Measurements from ENCODE around the gene ASF1A. TPM values are rescaled to one million over a fixed set of nuclear protein-coding genes. Genes with fewer than 3 reads are reported as not detected.

Gene ASF1A
- total and polyA plus RNA-seq, 11 donors = 9.8 to 28.9 (median 22.1) TPM

- H3K27ac ChIP-seq = peak overlapping the region in 9 of 12 donors; percentile 88 to 98 (median 93)
- intact Hi-C loops (cut with DNase I) = loop anchor here in 5 of 10 donors (2.0 to 5.0 kb wide), 2 partner anchors 37 to 39 kb away; partner anchors contain the start of gene ASF1A (in 3 of the 5)
- H3K4me3 ChIP-seq = peak overlapping the region; percentile 64 to 98 (median 81)
- no peaks in the 10 kb centered on the region for H3K9me3 ChIP-seq
- WGBS, 4 donors = 27 to 29% (median 28%) methylated on average over 8 of the region's 8 CpGs
- no peak for TF ChIP-seq CTCF (IDR thresholded peaks at IDR 0.05)
- TF ChIP-seq POLR2A (IDR thresholded peaks at IDR 0.05) = no peak
- DNase-seq (no peak), ATAC-seq (no peak)
- H3K36me3 ChIP-seq = peaks cover 0 to 41% (median 30%) of the 10 kb centered on the region in 9 donors
- H3K27me3 ChIP-seq = no peaks in the 10 kb centered on the region
- peaks cover 0 to 21% (median 6%) of the 10 kb centered on the region in 12 donors for H3K4me1 ChIP-seq
Measured at GRCh38 chr6:118933855-118934460, 40.0 kb downstream of the ASF1A start.

- TF ChIP-seq POLR2A (IDR thresholded peaks at IDR 0.05) = peak in 1 of 2 donors; percentile 81
- no peak for TF ChIP-seq CTCF (IDR thresholded peaks at IDR 0.05)
- H3K27ac ChIP-seq = peak within 1 kb of the TSS; percentile 86 to 98 (median 93)
- no peaks in the 10 kb centered on the region for H3K9me3 ChIP-seq
- H3K4me1 ChIP-seq = peaks cover 0 to 21% (median 6%) of the 10 kb centered on the region in 12 donors
- DNase-seq = peak; percentile 94 to 95 (median 95)
- H3K36me3 ChIP-seq = peaks cover 0 to 33% (median 23%) of the 10 kb centered on the region in 9 donors
- 0% methylated on average over 61 to 95 of the region's 95 CpGs for WGBS, 4 donors
- H3K4me3 ChIP-seq = peak within 1 kb of the TSS; percentile 64 to 98 (median 81)
- no peaks in the 10 kb centered on the region for H3K27me3 ChIP-seq
- intact Hi-C loops (cut with DNase I) = loop anchor here in 6 of 10 donors (2.0 to 5.0 kb wide), 3 partner anchors 37 to 42 kb away; partner anchors contain the start of gene ASF1A (in 4 of the 6)
- peak; percentile 93 to 99 (median 98) for ATAC-seq
Measured at GRCh38 chr6:118934461-118935330, 40.7 kb downstream of the ASF1A start, which contains the start of gene MCM9. Gene MCM9, minus strand, starts transcription at chr6:118935159. Its CDS starts 3,436 bp downstream, at chr6:118931723.

- Histone ChIP-seq H3K27ac (peak overlapping the region; percentile 86 to 98 (median 93)), H3K27me3 (no peaks in the 10 kb centered on the region), H3K36me3 (peaks cover 0 to 28% (median 21%) of the 10 kb centered on the region in 9 donors), H3K4me3 (peak overlapping the region; percentile 64 to 98 (median 81)), H3K9me3 (no peaks in the 10 kb centered on the region), H3K4me1 (peaks cover 0 to 26% (median 6%) of the 10 kb centered on the region in 12 donors)
- WGBS, 4 donors = 0 to 22% (median 14%) methylated on average over 1 of the region's 1 CpG
- no peak for ATAC-seq
- intact Hi-C loops (cut with DNase I) = loop anchor here in 4 of 10 donors (2.0 to 5.0 kb wide), 2 partner anchors 40 to 43 kb away; partner anchors contain the start of gene ASF1A (in 4 of the 4)
- TF ChIP-seq POLR2A (IDR thresholded peaks at IDR 0.05) = no peak
- TF ChIP-seq CTCF (IDR thresholded peaks at IDR 0.05) = no peak
- no peak for DNase-seq
Measured at GRCh38 chr6:118935331-118935668, 41.3 kb downstream of the ASF1A start.

Measured in heart left ventricle (tissue), 16 donors.